NCI-H1105 treated with DMSO at 0.1 percent for 48 hours (cell line): ENCODE measurements around the gene TENT4A.
"Not testable (repeated sequence)": the region's sequence is repeated elsewhere in the genome, so short reads cannot be mapped to it uniquely, and the experiment has no call there.

Experiments
- DNase-seq: peaks from one replicate; lab custom pipeline; 2025; lab: John Stamatoyannopoulos, UW

The TENT4A gene

DNA sequence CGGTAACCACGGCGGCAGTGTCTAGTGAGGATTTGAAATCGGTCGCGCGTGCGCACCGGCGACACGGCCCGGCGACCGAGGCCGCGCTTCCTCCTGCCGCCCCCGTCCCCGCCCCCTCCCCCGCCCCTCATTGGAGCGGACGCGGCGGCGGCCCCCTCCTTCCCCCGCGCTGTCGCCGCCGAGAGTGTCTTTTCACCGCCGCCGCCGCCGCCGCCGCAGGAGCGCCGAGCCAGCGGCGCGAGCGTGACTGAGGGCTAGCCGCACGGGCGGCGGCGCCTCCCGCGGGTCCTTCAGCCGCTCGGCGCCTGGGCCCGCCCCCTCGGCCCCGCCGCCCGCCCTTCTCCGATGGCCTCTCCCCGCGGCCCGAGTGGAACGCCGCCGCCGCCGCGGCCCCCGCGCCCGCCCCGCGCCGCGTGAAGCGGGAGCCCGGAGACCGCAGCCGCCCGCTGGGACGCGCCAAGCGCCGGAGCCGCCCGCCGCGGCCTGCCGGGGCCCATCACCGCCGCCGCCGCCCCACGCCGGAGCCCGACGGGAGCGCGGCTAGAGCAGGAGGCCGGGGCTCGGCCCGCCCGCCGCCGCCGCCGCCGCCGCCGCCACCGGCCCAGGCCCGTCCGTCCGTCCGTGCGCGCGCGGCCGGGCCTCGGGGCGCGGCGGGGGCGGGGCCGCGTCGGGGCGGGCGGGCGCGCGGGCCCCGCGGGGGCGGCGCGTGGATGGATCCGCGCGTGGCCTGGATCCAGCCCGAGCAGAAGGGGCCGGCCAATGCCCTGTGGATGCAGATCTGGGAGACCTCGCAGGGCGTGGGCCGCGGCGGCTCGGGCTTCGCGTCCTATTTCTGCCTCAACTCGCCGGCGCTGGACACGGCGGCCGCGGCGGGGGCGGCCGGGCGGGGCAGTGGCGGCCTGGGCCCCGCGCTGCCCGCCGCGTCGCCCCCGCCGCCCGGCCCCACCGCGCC, at the start of gene TENT4A:
TENT4A (plus strand) TSS at position 159 of the 952 bp plus-strand sequence; CDS start at position 711, 552 bp downstream.
- DNase-seq, result no peak

DNA sequence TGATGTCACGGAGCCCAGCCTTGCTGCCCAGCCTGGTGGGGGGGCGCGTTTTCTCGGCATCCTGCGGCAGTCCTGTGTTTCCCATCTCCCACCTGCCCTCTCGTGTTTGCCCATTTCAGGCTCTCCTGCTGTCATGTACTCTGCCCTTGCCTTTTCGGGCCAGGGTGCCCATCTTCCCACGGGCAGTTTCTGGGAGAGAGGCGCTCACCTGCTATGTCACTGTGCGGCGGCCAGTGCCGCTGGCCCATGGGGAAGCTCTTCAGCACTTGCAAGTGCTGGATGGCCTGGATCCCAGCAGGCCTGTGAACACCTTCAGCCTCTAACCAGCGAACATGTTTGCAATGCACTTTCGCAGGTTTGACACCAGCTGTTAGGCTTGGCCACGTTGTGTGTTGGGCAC, 46.5 kb upstream of the TENT4A start:
- no peak for DNase-seq

DNA sequence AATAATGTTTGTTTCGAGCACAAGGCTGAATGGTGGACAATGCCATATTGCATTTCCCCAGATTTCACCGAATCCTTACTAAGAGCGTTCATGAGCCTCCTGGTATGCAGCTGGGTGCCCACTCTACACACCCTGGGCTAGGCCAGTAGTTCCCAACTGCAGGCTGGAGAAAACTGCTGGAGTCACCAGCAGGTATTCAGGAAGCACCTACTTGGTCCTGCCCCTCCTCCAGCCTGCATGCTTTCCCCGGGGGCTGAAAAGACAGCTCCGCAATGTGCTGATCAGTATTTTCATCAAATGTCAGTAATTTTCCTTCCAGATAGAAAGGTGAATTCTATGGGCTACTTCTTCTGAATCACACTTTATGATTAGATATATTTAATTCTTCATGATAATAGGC, 45.6 kb upstream of the TENT4A start:
- DNase-seq, result no peak

DNA sequence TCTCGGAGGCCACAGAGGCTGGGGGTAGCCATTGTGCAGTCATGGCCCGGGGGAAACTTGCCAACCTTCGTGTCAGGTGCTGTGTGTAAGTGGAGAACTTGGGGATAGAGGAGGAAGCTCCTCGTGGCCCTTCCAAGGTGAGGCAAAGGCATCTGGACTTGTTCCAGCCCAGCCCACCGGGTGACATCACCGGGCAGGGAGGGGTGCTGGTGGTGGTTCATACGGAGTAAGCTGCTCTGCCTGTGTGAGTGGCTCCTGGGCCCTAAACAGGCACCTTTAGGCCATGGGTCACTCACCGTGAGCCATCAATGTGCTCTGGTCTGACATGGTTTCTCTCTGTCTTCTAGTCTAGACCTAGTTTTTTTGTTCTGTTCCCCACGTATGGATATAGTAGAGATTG, 44.5 kb upstream of the TENT4A start:
- not testable (repeated sequence) for DNase-seq

GRCh38 chr5:6673031-6673430, 40.2 kb upstream of the TENT4A start:
- DNase-seq, result no peak

DNA sequence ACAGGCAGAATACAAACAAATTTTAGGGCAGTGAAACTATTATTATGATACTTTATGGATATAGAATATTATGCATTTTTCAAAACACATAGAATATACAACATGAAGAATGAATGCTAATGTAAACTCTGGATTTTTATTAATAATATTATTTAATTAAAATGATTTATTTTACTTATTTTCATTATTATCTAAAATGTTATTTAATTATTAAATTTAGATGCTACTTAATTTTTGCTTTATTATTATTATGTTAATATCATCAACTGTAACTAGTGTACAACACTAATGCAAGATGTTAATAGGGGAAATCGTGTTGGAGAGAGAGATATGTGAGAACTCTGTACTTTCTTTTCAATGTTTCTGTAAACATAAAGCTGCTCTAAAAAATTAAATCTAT, 39.3 kb upstream of the TENT4A start:
- DNase-seq, result no peak

- DNase-seq, result peak; percentile 3
Observed at GRCh38 chr5:6674421-6674820, 38.8 kb upstream of the TENT4A start.

DNA sequence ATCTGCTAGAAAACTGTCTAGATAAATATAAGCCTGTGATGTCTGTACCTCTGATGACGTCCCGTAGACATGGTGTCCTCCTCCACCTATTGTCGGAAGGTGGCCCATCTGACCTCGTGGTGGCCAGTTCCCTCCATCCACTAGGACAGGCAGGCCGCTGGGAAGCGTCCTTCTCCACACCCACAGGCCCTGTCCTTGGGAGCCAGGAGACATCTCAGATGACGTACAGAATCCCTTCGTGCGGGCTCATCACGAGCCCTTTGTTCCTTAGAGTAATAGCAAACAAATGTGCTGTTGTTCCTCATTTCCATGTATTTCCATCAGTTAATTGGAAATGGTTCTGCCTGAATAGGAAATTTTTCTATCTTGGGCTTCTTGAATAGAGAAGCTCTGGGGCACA, 38.3 kb upstream of the TENT4A start:
- DNase-seq, result no peak

DNA sequence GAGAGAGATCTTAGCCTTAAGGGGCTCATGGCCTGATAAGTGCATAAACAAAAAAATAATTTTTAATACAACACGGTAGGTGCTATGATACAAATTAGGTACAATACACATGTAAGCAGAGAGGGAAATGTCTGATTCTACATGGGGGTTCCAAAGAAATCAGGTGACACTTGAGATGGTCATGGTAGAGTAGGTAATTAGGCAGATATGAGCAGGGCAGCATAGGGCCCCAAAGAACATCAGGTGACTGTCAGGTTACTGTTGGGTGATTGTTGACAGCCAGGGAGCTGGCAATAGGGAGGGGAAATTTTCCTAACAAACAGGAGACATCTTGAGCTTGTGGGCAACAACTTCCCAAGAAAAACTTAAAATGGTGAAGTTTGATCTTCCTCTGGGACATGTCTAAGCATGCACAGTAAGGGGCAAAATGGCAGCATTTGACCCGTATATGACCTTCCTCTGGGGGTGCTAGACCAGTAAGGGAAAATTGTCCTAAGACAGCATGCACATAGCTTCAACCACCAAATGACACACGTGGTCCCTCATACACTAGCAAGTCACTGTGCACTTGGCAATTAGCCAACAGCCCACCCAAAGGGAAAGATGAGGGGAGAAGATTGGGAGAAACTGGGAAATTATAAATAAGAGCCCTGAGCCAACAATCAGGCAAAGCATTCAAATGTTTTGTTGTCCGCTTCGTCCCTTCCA, 37.3 kb upstream of the TENT4A start:
- DNase-seq, result no peak

- DNase-seq, result no peak
Observed at GRCh38 chr5:6676702-6677101, 36.5 kb upstream of the TENT4A start.

DNA sequence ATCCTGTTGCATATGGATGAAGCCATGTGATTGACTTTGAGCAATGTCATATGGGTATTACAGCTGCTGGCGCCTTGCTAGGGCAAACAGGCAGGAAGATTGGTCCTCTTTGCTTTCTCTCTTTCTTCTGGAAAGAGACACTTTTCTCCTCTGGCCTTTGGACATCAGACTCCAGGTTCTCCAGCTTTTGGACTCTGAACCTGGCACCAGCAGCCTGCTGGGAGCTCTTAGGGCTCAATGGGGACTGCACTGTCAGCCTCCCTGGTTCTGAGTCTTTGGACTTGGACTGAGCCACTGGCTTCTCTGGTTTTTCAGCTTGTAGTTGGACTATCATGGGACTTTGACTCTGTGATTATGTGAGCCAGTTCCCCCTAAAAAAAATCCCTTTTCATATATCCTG, 34.8 kb upstream of the TENT4A start:
- DNase-seq, result no peak

DNA sequence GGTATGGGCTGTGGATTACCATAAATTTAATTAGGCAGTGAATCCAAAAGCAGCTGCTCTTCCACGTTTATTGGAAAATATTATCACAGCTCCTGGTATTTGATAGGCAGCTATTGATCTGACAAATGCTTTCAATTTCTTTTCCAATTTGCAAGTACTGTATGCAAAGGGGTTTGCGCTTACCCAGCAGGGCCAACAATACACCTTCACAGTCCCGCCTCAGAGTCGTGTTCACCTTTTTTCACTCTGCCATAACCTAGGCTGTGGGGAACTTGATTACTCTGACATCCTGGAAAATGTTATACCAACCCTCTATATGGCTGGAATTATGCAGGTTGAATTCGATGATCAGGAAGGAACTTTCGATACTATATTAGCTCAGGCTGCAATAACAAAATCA, 32.3 kb upstream of the TENT4A start:
- no peak for DNase-seq

DNA sequence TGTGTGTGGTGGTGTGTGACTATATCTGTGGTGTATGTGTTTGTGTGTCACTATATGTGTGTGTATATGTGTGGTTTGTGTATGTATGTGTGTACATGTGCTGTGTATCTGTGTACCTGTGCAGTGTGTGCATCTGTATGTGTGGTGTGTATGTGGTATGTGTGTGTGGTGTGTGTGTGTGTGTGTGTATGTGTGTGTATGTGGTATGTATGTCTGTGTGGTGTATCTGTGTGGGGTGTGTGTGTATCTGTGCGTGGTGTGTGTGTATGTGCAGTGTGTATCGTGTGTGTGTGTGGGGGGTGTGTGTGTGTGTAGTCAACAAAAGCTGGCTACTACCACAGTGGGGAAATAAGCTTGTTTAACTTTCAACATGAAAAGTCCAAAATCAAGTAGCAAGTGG, 31.6 kb upstream of the TENT4A start:
- no peak for DNase-seq

DNA sequence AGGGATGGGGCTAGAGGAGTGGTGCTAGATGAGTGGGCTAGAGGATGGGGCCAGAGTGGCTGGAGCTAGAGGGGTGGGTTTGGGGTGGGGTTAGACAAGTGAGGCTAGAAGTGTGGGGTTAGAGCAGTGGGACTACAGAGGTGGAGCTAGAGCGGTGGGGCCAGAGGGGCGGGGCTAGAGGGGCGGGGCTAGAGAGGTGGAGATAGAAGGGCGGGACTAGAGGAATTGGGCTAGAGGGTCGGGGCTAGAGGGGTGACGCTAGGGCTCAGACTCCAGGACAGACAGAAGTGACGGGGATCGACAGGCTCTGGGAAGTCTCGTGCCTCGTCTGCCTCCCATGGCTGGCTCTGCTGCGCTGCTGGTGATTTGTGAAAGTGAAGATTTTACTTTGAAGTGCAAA, 31.0 kb upstream of the TENT4A start:
- no peak for DNase-seq

DNA sequence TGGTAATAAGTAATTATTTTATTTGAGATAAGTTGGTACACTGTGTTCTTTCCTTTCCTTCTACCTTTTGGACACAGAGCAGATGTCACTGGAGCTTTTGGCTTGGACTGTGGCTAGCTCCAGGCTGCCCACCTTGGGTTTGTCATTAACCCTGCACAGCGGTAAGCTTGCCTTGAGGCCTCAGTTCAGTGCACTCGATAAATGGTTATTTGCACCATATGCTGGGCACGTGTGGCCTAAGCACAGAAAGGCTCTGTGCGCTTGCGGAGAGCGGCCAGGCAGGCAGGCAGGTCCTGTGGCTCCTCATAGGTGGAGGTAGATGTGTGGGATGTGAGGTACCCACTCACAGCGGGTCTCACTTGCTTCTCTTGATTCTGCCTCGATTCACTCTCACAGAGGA, 30.0 kb upstream of the TENT4A start:
- no peak for DNase-seq

- DNase-seq, result no peak
Observed at GRCh38 chr5:6684075-6684474, 29.2 kb upstream of the TENT4A start.

DNA sequence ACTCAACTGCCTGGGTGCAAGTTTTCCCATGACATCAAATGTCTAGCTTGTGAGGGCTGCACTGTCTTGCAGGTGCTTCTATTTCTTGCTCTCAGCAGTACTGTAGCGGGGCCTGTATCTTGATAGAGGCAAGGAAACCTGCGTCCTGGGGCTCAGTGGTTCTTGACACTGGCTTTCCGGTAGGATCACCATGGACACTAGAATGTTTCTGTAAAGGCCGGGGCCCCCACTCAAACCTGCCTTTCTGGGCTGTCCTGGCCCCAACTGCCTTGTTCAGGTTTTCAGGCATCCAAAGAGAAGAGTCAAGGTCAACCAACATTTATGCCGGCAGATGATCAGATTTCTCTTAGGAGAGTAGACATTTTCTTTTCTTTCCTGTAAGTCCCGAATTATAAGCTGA, 26.7 kb upstream of the TENT4A start:
- no peak for DNase-seq

- DNase-seq, result no peak
Observed at GRCh38 chr5:6686915-6687409, 26.3 kb upstream of the TENT4A start.

GRCh38 chr5:6687505-6687904, 25.7 kb upstream of the TENT4A start:
- DNase-seq, result no peak

DNA sequence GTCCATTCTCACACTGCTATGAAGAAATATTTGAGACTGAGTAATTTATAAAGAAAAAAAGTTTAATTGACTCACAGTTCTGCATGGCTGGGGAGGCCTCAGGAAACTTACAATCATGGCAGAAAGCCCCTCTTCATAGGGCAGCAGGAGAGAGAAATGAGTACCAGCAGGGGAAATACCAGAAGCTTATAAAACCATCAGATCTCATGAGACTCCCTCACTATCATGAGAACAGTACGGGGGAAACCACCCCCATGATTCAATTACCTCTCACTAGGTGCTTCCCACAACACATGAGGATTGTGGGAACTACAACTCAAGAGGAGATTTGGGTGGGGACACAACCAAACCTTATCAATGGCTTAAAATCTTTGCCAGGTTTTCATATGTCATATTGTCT, 20.3 kb upstream of the TENT4A start:
- no peak for DNase-seq

DNA sequence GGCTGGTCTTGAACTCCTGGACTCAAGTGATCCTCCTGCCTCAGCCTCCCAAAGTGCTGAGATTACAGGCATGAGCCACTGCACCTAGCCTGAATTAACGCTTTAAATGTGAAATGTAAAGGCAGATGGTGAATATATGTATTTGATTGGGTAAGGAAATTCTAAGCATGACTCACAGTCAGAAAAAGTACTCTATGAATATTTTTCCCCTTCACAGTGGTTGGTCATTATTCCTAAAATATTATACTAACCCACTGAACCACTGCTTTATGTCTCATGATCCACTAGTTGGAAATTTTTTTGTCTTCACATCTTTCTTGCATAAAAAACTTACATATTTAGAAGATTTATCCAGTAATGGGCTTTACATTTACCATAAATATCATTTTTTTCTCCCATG, 14.5 kb upstream of the TENT4A start:
- DNase-seq, result no peak

DNA sequence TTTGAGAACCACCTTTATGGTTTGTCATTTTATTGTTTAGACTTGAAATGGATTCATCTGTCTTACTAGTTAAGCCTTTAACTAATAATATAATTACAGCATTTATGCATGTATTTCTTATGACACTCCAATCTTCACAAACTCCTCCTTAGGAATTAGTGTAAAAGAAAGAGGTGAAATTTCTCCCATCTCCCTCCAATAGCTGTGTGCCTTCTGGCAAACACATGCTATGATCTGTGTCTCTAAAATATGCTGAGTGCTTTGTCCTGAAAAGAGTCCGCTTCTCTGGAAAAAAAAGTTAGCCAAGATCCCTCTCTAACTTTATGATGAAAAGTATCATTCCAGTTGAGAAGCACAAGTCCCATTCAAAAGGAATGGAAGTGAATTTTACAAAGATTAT, 13.9 kb upstream of the TENT4A start:
- DNase-seq, result no peak

DNA sequence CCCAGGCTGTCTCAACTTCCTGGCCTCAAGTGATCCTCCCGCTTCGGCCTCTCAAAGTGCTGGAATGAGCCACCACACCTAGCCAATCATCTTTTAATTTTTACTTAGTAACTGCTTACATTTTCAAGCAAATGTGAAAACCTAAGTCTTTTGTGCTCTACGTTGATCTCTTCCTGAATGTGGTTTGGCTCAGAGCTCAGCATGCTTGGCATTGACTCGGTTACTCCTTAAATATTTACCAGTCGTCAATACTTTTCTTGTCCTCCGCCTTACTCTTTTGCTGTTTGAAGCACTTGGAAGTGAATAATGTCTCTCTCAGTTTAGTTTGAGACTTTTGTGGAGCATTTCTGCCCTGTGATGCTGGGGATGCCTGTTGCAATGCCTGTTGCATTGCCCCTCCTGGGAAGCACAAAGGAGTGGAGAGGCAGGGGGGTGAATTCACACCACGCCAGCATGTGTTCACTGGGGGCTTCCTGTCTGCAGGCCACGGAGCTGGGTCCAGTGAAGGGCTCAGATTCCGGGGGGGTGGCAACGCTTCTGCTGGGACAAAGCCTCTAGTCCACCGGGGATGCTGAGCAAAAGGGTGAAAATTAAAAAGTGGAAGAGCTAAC, 13.1 kb upstream of the TENT4A start:
- DNase-seq, result no peak
